NCI-H1930 (cell line): ENCODE results near the gene TOM1.

Source experiments
- DNase-seq, 2 experiments: peaks; one replicate each; lab custom pipeline; 2025; lab: John Stamatoyannopoulos, UW

Gene TOM1

GRCh38 chr22:35324067-35324466 lies 24.4 kb downstream of the TOM1 start:
- no peak for DNase-seq

- no peak for DNase-seq
These were observed 25.1 kb downstream of the TOM1 start for GRCh38 chr22:35324762-35325161.

- no peak for DNase-seq
These were observed 25.5 kb downstream of the TOM1 start for GRCh38 chr22:35325209-35325608.

GRCh38 chr22:35326854-35327562 lies 27.3 kb downstream of the TOM1 start:
- no peak for DNase-seq

- no peak for DNase-seq
These were observed 28.2 kb downstream of the TOM1 start for GRCh38 chr22:35327690-35328471.

- DNase-seq: no peak
These were observed 28.8 kb downstream of the TOM1 start for GRCh38 chr22:35328472-35328885.

GRCh38 chr22:35329114-35329847 lies 29.6 kb downstream of the TOM1 start:
- no peak for DNase-seq

GRCh38 chr22:35330258-35330861 lies 30.7 kb downstream of the TOM1 start:
- DNase-seq: no peak

- no peak for DNase-seq
These were observed 32.6 kb downstream of the TOM1 start for GRCh38 chr22:35332278-35332677.

- DNase-seq: no peak
These were observed 33.5 kb downstream of the TOM1 start for GRCh38 chr22:35333220-35333619.

- DNase-seq: no peak
These were observed 34.3 kb downstream of the TOM1 start for GRCh38 chr22:35334004-35334403.

GRCh38 chr22:35335468-35335867 lies 35.8 kb downstream of the TOM1 start:
- DNase-seq: no peak

GRCh38 chr22:35335936-35336781 lies 36.5 kb downstream of the TOM1 start:
- DNase-seq: no peak

GRCh38 chr22:35337932-35338331 lies 38.2 kb downstream of the TOM1 start:
- no peak for DNase-seq

GRCh38 chr22:35341090-35341874 lies 41.6 kb downstream of the TOM1 start:
- no peak for DNase-seq

- DNase-seq: no peak
These were observed 42.7 kb downstream of the TOM1 start for GRCh38 chr22:35342390-35342789.

GRCh38 chr22:35343664-35344550 lies 44.2 kb downstream of the TOM1 start:
- no peak for DNase-seq

GRCh38 chr22:35344956-35345690 lies 45.4 kb downstream of the TOM1 start:
- no peak for DNase-seq
